ENCODE measurements around the gene SDK1.

Gene SDK1

GRCh38 chr7:3795781-3796180 is 494.7 kb downstream of the SDK1 start:
- DNase-seq (ENCODE audit: low spot score) = no peak

GRCh38 chr7:3805151-3805550 is 504.1 kb downstream of the SDK1 start:
- DNase-seq (ENCODE audit: low spot score) = no peak

DNA sequence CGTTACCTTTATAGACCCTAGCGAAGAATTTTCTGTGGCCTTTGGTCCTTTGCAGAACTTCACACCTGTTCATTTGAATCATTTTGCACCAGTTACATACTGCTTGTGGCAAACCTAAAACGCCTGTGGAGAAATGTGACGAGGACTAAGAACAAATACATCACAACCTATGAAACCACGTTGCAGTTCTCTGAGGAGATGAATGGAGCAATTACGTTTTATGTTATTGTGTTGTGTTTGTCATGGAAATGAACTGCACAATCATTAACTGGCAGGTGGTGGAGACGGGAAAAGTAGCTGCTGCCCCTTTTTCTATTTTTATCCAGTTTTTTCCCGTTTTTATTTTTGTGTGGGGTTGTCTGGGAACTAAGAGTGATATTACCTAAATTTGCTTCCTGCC is 505.5 kb downstream of the SDK1 start:
- no peak for DNase-seq (ENCODE audit: low spot score)

GRCh38 chr7:3807824-3808223 is 506.8 kb downstream of the SDK1 start:
- DNase-seq (ENCODE audit: low spot score) = no peak

- DNase-seq (ENCODE audit: low spot score) = no peak
Observed at GRCh38 chr7:3821488-3821887, 520.4 kb downstream of the SDK1 start.

DNA sequence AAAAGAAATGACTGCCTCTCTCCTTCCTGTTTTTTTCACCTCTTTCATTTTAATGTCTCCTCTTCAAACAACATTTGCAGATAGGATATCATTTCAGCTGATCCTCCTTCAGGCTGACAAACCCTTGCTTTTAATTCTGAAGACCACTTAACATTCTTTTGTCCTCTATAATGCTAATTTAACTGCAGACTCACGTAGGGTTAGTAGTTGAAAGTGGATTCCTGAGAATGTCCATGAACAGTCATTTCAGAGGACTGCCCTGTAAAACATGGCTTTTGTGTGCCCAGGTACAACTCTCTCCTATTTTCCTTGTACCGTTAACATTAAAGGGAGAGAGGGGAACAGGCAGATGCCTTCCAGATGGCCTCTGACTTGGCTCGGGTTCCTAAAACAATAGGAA is 524.4 kb downstream of the SDK1 start:
- no peak for DNase-seq (ENCODE audit: low spot score)

DNA sequence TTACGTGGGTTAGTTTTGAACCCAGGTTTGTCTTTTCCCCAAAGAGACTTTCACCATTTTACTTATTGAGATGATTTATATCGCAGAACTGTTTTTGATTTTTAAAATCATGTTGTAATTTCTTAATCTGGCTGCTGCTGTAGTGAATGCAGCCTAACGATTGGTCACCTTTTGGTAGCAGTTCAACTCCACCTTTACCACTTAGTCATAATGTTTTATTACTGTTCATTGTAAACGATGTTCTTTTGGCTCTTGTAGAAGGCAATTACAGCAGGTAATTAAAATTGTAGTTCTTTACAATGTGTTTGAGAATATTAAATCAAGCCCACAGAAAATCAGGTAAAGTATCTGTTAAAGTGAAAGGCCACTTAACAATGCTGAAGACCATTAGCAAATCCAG is 531.1 kb downstream of the SDK1 start:
- no peak for DNase-seq (ENCODE audit: low spot score)

DNA sequence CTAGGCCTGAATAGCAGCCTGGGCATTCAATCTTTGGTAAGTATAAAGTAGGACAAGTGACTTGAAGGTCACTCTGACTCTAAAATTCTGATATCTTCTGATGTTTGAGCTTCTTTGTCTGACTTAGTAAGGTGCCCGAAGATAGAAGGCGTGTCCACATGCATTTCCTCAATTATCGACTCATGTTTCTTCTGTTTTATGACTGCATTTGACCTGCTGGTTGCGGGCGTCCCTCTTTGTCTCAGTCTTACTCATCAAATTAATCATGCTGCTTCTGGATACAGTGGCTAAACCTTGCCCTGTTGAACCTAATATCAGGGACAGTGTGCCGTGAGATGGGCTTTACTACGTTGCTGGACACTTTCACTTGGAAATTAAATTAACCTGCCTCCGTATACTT is 534.1 kb downstream of the SDK1 start:
- no peak for DNase-seq (ENCODE audit: low spot score)

GRCh38 chr7:3836855-3837254 is 535.8 kb downstream of the SDK1 start:
- no peak for DNase-seq (ENCODE audit: low spot score)

- no peak for DNase-seq (ENCODE audit: low spot score)
Observed at GRCh38 chr7:3844540-3845151, 543.6 kb downstream of the SDK1 start.

- no peak for DNase-seq (ENCODE audit: low spot score)
Observed at GRCh38 chr7:3846738-3847137, 545.7 kb downstream of the SDK1 start.

- DNase-seq (ENCODE audit: low spot score) = no peak
Observed at GRCh38 chr7:3847336-3847735, 546.3 kb downstream of the SDK1 start.

DNA sequence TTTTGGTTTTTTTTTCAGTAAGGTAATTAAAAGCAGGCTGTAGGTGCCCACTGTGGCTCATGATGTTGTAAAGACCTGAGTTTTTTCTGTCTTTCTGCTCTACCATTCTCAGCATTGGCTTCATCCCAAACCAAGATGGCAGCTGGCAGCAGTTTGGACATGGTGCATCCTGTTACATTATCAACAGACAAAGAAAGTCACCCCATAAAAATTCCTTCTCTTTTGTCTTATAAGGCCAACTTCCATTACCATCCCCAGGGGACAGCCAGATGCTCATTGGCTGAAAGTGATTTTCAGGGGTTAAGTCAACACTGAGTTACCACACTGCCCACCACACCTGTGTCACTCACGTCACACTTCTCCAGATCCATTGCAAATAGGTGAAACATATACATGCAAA is 558.4 kb downstream of the SDK1 start:
- DNase-seq (ENCODE audit: low spot score) = no peak

DNA sequence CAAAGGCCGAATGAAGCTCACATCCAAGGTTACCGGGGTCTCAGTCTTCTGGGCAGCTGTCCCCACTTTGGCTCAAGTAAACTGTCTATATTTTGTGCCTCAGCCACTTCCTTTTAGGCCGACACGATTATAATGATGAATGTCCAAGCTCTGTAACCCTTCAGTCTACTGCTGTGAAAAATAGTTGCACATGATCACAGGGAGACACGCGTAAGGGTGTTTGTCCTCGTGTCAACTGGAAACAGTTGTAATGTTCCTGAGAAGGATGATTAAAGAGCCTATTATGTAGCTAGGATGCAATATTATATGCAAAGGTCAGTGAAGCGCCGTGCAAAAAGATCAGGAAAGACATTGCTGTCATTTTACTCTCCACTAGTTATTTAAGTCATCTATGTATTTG is 559.9 kb downstream of the SDK1 start:
- no peak for DNase-seq (ENCODE audit: low spot score)

DNA sequence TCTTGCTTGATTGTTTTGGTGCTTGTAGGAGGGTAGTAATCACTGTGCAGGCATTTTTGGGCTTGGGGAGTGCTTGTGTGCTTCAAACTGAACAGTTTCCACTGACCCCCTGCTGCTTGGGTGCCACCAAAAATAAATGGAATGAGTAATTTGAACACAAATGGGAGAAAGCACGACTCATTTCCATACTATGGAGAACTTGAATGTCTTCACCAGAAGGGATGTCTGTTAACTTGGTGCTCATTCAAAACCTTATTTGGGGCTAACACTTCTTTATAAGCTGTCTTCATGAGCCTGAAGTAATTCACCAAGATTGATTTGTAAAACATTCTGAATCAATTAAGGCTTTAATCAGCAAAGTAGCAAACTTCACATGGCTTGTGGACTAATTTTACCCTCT is 560.3 kb downstream of the SDK1 start:
- DNase-seq (ENCODE audit: low spot score) = no peak

GRCh38 chr7:3861941-3862340 is 560.9 kb downstream of the SDK1 start:
- DNase-seq (ENCODE audit: low spot score) = peak; percentile 3

DNA sequence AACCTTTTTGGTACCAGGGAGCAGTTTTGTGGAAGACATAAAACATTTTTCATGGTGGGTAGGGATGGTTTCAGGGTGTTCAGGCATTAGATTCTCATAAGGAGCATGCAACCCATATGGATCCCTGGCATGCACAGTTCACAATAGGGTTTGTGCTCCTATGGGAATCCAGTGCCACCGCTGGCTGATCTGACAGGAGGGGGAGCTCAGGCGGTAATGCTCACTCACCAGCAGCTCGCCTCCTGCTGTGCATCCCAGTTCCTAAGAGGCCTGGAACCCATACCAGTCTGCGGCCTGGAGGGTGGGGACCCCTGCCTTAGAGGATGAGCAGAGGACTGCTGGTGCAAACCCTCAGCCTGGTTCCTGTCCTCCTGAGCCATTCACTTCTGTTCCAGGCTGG is 561.7 kb downstream of the SDK1 start:
- no peak for DNase-seq (ENCODE audit: low spot score)

GRCh38 chr7:3866277-3866676 is 565.2 kb downstream of the SDK1 start:
- no peak for DNase-seq (ENCODE audit: low spot score)

DNA sequence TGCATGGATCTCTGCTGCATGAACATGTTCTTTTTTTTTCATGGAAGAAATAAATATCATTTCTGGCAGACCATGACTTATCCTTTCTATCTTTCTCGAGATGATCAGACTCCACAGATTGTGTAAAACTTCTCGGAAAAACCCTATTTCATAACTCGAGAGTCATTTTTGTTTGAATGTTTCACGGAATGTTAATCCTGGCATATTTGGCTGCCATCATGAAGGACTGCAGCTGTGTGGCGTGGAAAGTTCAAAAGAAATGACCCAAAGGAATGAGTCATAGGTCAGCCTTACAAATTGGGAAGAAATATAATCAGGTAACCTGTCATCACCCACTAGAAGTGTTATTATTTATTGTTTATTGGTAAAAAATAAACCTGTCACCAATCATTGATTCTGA is 566.8 kb downstream of the SDK1 start:
- no peak for DNase-seq (ENCODE audit: low spot score)

DNA sequence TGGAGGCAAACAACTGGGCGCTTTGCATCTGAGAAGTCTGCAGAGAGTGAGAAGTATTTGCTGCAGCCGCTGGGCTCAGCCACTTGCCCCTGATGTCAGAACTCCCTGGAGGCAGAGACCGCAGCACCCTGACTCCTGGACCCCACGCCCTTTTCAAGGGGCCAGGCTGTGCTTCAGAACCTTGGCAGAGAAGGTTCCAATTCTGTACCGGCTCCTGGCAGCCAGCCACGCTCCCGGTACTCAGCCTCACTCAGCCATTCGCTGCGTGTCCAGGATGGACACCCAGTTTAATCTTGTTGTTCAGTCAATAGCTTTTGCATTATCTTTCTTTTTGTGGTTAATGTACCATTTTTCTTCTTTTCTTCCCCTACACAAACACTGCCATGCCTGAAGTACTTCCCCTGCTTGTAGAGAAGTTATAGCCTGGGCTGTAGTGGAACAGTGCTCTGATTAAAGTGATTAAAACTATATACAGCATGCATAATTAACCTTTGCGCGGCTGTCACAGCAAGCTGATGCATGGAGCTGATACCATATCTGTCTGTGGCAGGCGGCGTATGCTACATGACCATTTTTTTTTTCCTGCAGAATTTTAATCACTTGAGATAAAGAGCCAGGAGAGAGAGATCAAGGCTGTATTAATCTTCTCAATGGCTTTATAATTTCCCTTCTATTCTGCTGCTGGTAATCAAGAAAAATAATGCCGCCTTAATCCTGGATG is 578.5 kb downstream of the SDK1 start:
- DNase-seq (ENCODE audit: low spot score) = no peak

GRCh38 chr7:3880228-3880987 is 579.4 kb downstream of the SDK1 start:
- DNase-seq (ENCODE audit: low spot score) = no peak

GRCh38 chr7:3882782-3883181 is 581.7 kb downstream of the SDK1 start:
- DNase-seq (ENCODE audit: low spot score) = no peak

DNA sequence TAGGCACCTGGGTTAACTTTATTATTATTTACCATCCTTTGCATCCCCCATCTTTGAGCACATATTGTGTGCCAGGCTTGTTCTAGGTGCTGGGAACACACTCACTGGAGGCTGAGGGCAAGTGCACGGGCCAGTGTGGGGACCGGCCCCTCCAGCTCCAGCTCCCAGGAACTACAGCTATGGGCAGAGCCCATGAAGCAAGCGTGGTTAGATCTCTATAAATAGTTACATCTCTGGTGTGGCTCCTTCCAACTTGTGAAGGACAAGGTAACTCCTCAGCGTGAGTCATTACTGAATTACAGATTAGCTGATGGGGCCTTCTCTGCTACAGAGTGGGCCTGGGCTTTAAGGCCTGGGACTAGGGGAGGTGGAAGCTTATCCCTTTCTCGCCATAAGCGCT is 583.5 kb downstream of the SDK1 start:
- no peak for DNase-seq (ENCODE audit: low spot score)

Measured in globus pallidus (tissue), 1 donor.